HG02870 (cell line): Measurements from ENCODE around the gene SCN7A.
"Not testable (repeated sequence)": the region's sequence is repeated elsewhere in the genome, so short reads cannot be mapped to it uniquely, and the experiment has no call there.

Experiments used
- ATAC-seq: cut with Tn5 transposase; IDR thresholded peaks from one replicate; pipeline ENCODE4 v1.9.1; 2021; ENCODE audit warnings: mild to moderate bottlenecking, moderate library complexity; ENCODE audit not compliant: unreplicated experiment

SCN7A gene

GRCh38 chr2:166494140-166494624, at the start of gene SCN7A:
SCN7A (minus strand) TSS chr2:166494249; CDS start chr2:166477696, 16,553 bp downstream.
- no peak for ATAC-seq

GRCh38 chr2:166539340-166540162, 45.5 kb upstream of the SCN7A start:
- ATAC-seq, result peak; percentile 93

- no peak for ATAC-seq
Measured at GRCh38 chr2:166536111-166536510, 42.1 kb upstream of the SCN7A start.

- no peak for ATAC-seq
Measured at GRCh38 chr2:166521155-166521554, 27.1 kb upstream of the SCN7A start.

GRCh38 chr2:166520604-166521003, 26.6 kb upstream of the SCN7A start:
- ATAC-seq, result no peak

GRCh38 chr2:166519391-166519962, 25.4 kb upstream of the SCN7A start:
- ATAC-seq, result no peak

- ATAC-seq, result no peak
Measured at GRCh38 chr2:166518634-166519390, 24.8 kb upstream of the SCN7A start.

- no peak for ATAC-seq
Measured at GRCh38 chr2:166517533-166518061, 23.5 kb upstream of the SCN7A start.

DNA sequence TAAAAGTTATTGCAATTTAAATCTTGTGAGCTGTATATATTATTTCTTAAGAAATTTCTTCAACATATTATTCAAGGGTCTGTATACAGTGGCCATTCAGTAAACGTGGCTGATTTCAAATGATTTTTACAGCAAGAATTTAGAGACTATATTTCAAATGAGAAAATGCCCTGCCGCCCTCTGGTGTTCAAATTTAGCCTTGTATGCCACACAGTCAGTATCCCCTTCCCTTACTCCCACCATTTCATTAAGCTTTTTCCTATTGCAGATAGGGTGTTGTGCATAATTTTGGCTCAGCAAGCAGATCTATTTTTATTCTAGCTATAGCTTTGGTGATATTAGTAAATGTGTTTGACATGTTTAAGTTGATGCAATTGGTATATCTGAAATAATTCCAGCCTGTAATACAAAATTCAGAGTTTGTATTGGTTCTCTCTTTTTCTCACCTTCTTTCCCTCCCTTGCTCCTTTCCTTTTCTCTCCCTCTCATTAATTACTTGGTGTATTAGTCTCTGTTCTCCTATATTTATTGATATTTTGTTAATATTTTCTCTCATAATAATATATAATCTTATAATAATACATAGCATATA, 22.8 kb upstream of the SCN7A start:
- peak; percentile 67 for ATAC-seq

DNA sequence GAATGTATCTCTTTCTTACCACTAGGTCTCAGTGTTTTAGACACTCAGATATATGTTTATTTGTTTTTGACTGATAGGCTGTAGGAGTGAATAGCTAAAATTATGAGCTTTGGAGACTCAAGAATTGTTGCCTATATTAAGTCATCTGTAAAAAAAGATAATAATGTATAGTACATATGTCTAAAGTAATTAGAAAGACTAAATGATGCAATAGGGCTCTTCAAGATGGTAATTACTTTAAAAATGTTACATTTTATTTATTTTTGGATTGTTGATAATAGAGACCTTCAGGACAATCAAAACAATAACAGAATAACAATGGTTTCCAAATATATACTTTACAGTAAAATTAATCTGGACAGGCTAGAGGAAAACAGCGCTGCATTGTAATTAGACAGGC, 19.9 kb upstream of the SCN7A start:
- ATAC-seq, result no peak

- ATAC-seq, result no peak
Measured at GRCh38 chr2:166499281-166499680, 5.2 kb upstream of the SCN7A start.

- ATAC-seq, result no peak
Measured at GRCh38 chr2:166491461-166491860, 2.6 kb downstream of the SCN7A start.

DNA sequence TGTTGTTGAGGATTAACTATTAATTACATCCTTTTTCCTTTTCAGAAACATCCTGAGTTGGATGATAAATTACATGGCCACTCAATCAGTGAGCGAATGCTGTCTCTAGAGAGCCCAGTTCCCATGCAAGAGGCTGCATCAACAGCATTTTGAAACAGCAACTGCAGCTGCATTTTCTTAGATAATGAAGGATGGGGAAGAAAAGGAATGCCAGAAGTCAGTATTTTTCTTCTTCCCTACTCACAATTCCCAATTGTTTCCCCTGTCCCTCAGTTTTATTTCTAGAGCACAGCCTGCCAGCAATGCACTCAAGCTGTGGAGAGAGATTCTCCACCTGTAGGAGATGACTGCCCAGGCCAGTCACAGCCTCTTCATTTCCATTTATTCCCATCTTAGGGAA, 6.9 kb downstream of the SCN7A start:
- ATAC-seq, result no peak

GRCh38 chr2:166485558-166486178, 8.4 kb downstream of the SCN7A start:
- no peak for ATAC-seq

DNA sequence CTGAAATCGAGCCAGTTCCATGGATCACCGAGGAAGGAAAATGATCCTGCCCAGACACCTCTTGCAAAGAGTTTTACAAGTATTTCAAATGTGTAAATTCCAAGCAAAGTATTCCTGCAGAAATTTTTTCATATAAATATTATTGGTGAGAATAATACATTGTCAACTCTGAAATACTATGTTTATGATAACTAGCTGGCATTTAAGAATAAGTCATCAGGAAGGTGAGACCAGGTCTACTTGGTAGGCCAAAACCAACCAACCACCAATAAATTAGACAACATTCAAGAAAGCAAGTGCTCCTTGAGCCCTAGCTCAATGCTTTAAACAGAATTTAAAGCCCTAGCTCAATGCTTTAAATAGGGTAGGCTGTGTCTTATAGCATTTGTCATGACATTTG, 21.7 kb downstream of the SCN7A start:
- ATAC-seq, result no peak

DNA sequence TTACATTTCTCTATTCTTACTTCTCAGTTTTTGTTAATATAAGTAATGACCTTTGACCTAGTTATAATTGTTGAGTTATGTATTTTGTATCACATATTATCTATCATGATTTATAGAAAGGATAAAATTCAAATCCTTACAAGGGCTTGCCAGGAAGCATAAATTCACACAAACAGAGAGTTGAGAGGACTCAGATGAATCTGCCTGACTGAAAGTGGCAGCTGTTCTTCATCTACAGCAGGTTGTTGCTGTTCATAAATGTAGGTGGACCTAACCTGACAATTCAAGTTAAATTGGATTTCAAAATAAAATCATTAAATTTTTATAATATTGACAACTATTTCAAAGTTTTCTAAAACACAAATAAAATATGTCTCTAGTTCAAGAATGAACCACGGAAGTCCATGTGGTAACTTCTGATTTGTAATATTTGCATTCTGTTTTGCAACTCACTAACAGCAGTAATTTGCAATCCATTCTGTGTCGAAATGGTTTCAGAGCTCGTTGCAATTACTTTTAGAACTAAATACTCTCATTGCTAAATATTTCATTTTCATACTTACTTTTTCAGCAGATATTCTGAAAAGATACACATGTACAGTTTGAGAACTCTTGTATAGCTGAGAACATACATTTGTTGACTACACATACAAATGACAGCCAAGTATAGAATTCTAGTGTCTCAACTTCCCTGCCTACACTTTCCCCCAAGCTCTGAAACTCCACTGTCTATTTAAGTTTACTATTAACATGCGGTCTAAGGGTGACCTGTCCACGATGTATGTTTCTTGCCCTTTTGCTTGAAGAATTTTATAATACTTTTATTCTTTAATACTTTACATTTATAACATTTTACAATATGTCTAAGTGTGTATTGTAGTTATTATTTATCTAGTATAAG, 25.7 kb downstream of the SCN7A start:
- ATAC-seq, result no peak

GRCh38 chr2:166464187-166464586, 29.9 kb downstream of the SCN7A start:
- no peak for ATAC-seq

DNA sequence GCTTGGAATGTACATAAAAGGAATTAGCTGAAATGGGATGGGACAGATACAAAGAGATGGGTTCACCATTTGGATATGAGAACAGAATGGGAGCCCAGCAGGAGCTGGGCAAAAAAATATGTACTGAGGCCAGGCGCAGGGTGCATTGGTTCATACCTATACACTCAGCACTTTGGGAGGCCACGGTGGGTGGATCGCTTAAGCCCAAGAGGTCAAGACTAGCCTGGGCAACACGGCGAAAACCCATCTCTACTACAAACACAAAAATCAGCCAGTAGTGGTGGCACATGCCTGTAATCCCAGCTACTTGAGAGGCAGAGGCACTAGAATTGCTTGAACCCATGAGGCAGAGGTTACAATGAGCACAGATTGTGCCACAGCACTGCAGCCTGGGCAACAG, 30.4 kb downstream of the SCN7A start:
- ATAC-seq, result no peak

GRCh38 chr2:166458674-166459073, 35.4 kb downstream of the SCN7A start:
- no peak for ATAC-seq

GRCh38 chr2:166455823-166456222, 38.2 kb downstream of the SCN7A start:
- ATAC-seq, result not testable (repeated sequence)
